Brain microvascular endothelial cell (primary cell): ENCODE data around the gene GALNT13.

Source experiments
- DNase-seq: peaks from one replicate; pipeline ENCODE4 v3.0.0-alpha.2; 2020
- H3K27ac ChIP-seq: fragments of 250-450 bp; sonication (Bioruptor Pico); 2 replicates; pipeline ENCODE4 v1.5.1; 2020; ENCODE audit warnings: mild to moderate bottlenecking, moderate library complexity
- H3K27me3 ChIP-seq: fragments of 250-450 bp; sonication (Bioruptor Pico); replicated peaks from 2 replicates; pipeline ENCODE4 v1.5.1; 2020; ENCODE audit warnings: mild to moderate bottlenecking
- H3K36me3 ChIP-seq: fragments of 250-450 bp; sonication (Bioruptor Pico); replicated peaks from 2 replicates; pipeline ENCODE4 v1.5.1; 2020; ENCODE audit warnings: mild to moderate bottlenecking
- H3K4me3 ChIP-seq: 2 replicates; pipeline ENCODE4 v1.5.1; 2011; ENCODE audit warnings: low read depth, mild to moderate bottlenecking, control low read depth, low read length, moderate library complexity
- CTCF ChIP-seq: IDR thresholded peaks from 2 replicates; pipeline ENCODE4 v1.5.1; 2011; ENCODE audit warnings: low read depth, mild to moderate bottlenecking, moderate library complexity, low read length, control low read depth, inconsistent platforms; ENCODE audit errors: missing control alignments
- in situ Hi-C: cut with HindIII; loops from 2 replicates; pipeline ENCODE4 v1.10.0; 2017; ENCODE audit warnings: low sequenced_read_pairs, low pct_ligation_motif_present

GALNT13 gene

GRCh38 chr2:153871231-153872221 lies at the start of gene GALNT13:
Gene GALNT13, plus strand, starts transcription at chr2:153871922.
- peak within 1 kb of the TSS; percentile 42 for H3K4me3 ChIP-seq
- in situ Hi-C loops: no loop called here
- DNase-seq: no peak

GRCh38 chr2:153823880-153824279 lies 47.8 kb upstream of the GALNT13 start:
- TF ChIP-seq CTCF: no peak
- H3K4me3 ChIP-seq: no peak overlapping the region
- no peak overlapping the region for H3K27ac ChIP-seq
- no peaks in the 10 kb centered on the region for H3K36me3 ChIP-seq
- no peak for DNase-seq
- H3K27me3 ChIP-seq: no peaks in the 10 kb centered on the region
- in situ Hi-C loops: no loop called here

More at GRCh38 chr2:153871231-153872221, at the start of gene GALNT13:
- no peaks in the 10 kb centered on the region for H3K36me3 ChIP-seq
- H3K27me3 ChIP-seq: peaks cover 13% of the 10 kb centered on the region
- H3K27ac ChIP-seq: no peak within 1 kb of the TSS
- no peak for TF ChIP-seq CTCF

- no peak for DNase-seq
- in situ Hi-C loops: no loop called here
- Histone ChIP-seq H3K27ac (no peak overlapping the region), H3K4me3 (no peak overlapping the region), H3K27me3 (no peaks in the 10 kb centered on the region), H3K36me3 (no peaks in the 10 kb centered on the region)
- no peak for TF ChIP-seq CTCF
Measured at GRCh38 chr2:153828335-153828734, 43.4 kb upstream of the GALNT13 start.

- H3K27me3 ChIP-seq: no peaks in the 10 kb centered on the region
- H3K4me3 ChIP-seq: no peak overlapping the region
- no peak for TF ChIP-seq CTCF
- no peaks in the 10 kb centered on the region for H3K36me3 ChIP-seq
- no peak for DNase-seq
- no peak overlapping the region for H3K27ac ChIP-seq
- in situ Hi-C loops: no loop called here
Measured at GRCh38 chr2:153834662-153835061, 37.1 kb upstream of the GALNT13 start.

- no peak for DNase-seq
- no peak overlapping the region for H3K27ac ChIP-seq
- in situ Hi-C loops: no loop called here
- no peaks in the 10 kb centered on the region for H3K27me3 ChIP-seq
- no peaks in the 10 kb centered on the region for H3K36me3 ChIP-seq
- H3K4me3 ChIP-seq: no peak overlapping the region
- no peak for TF ChIP-seq CTCF
Measured at GRCh38 chr2:153858250-153858649, 13.5 kb upstream of the GALNT13 start.
